SKM-1 (cell line): ENCODE results near the gene TFF1.

Experiments used
- DNase-seq: peaks from one replicate; lab custom pipeline; 2025; ENCODE audit not compliant: unreplicated experiment; lab: John Stamatoyannopoulos, UW

Gene TFF1

GRCh38 chr21:42363312-42363711 is 3.0 kb downstream of the TFF1 start:
- DNase-seq: no peak

GRCh38 chr21:42362700-42363099 is 3.6 kb downstream of the TFF1 start:
- no peak for DNase-seq

- DNase-seq: no peak
These were observed 4.1 kb downstream of the TFF1 start for GRCh38 chr21:42362198-42362597.

GRCh38 chr21:42361286-42361685 is 5.0 kb downstream of the TFF1 start:
- no peak for DNase-seq

- no peak for DNase-seq
These were observed 6.0 kb downstream of the TFF1 start for GRCh38 chr21:42360317-42360716.

GRCh38 chr21:42358937-42359336 is 7.4 kb downstream of the TFF1 start:
- no peak for DNase-seq

GRCh38 chr21:42358261-42358660 is 8.1 kb downstream of the TFF1 start:
- no peak for DNase-seq

- no peak for DNase-seq
These were observed 9.0 kb downstream of the TFF1 start for GRCh38 chr21:42357307-42357706.

GRCh38 chr21:42356650-42357049 is 9.7 kb downstream of the TFF1 start:
- no peak for DNase-seq

GRCh38 chr21:42356046-42356445 is 10.3 kb downstream of the TFF1 start:
- DNase-seq: no peak

GRCh38 chr21:42353623-42354022 is 12.7 kb downstream of the TFF1 start:
- no peak for DNase-seq

- no peak for DNase-seq
These were observed 13.8 kb downstream of the TFF1 start for GRCh38 chr21:42352441-42353095.

- no peak for DNase-seq
These were observed 14.5 kb downstream of the TFF1 start for GRCh38 chr21:42351626-42352440.

- DNase-seq: no peak
These were observed 15.4 kb downstream of the TFF1 start, which contains the start of gene TFF2 for GRCh38 chr21:42350927-42351426. Gene TFF2, minus strand, starts transcription at chr21:42350994. Its CDS starts 37 bp downstream, at chr21:42350957.

- no peak for DNase-seq
These were observed 15.9 kb downstream of the TFF1 start for GRCh38 chr21:42350318-42350910.

GRCh38 chr21:42349420-42350317 is 16.7 kb downstream of the TFF1 start:
- DNase-seq: no peak

- DNase-seq: no peak
These were observed 17.6 kb downstream of the TFF1 start for GRCh38 chr21:42348762-42349161.

GRCh38 chr21:42347601-42348327 is 18.6 kb downstream of the TFF1 start:
- no peak for DNase-seq

- no peak for DNase-seq
These were observed 19.3 kb downstream of the TFF1 start for GRCh38 chr21:42346866-42347600.
